ENCODE measurements around the gene OXT. TPM values are rescaled to one million over a fixed set of nuclear protein-coding genes. Genes with fewer than 3 reads are reported as not detected.

The OXT gene
- total RNA-seq = not detected in 2 replicates

GRCh38 chr20:3071610-3072529 is at the start of gene OXT:
Gene OXT, plus strand, starts transcription at chr20:3071620. Its CDS starts 36 bp downstream, at chr20:3071656.

DNA sequence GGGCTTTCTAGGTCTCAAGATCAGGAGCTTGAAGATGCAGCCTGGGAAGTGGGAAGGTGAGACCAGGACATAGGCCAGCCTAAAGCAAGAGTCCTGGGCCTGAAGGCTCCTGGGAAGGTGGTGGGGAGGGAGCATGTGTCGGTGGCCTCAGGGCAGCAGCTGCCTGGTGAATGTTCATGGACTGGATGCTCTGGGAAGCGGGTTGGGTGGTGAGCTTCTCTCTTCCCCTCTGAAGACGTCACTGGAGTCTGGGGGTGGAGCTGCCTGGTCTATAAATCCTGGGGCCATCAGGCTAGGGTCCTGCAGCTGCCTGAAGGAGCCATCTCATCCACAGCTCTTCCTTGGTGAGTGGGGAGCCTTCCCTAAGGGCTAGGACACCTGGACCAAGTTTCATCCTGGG is 28.1 kb upstream of the OXT start, which contains the start of gene GNRH2:
TSS of gene GNRH2 (plus strand) at position 301 of the 400 bp plus-strand sequence. CDS start 793 bp downstream, outside the sequence.

GRCh38 chr20:3045816-3046676 is 25.4 kb upstream of the OXT start, which contains the start of gene MRPS26:
Gene MRPS26, plus strand, starts transcription at chr20:3046052. Its CDS starts 17 bp downstream, at chr20:3046069.

GRCh38 chr20:3084283-3084985 is 13.0 kb downstream of the OXT start, which contains the start of gene AVP:
Gene AVP, minus strand, starts transcription at chr20:3084724. Its CDS starts 50 bp downstream, at chr20:3084674.

Other genes starting within 250 kb of the OXT start
- 22.8 and 35.8 TPM in 2 replicates for gene PCED1A, start 231.0 kb upstream of the OXT start, total RNA-seq
- gene VPS16, start 230.9 kb upstream of the OXT start, total RNA-seq = 44.5 and 52.9 TPM in 2 replicates
- 25.1 and 30.2 TPM in 2 replicates for gene PTPRA, start 198.1 kb upstream of the OXT start, total RNA-seq
- gene GNRH2, start 28.0 kb upstream of the OXT start, total RNA-seq = 0.28 TPM in 1 of 2 replicates, not detected in the other
- gene MRPS26, start 25.6 kb upstream of the OXT start, total RNA-seq = 35.5 and 56.7 TPM in 2 replicates
- gene AVP, start 13.1 kb downstream of the OXT start, total RNA-seq = not detected in 2 replicates
- gene FASTKD5, start 88.2 kb downstream of the OXT start, total RNA-seq = 9.0 and 15.7 TPM in 2 replicates
- 2.5 TPM in 2 replicates for gene UBOX5, start 88.2 kb downstream of the OXT start, total RNA-seq
- 3.8 and 8.2 TPM in 2 replicates for gene LZTS3, start 101.9 kb downstream of the OXT start, total RNA-seq
- 34.7 and 41.2 TPM in 2 replicates for gene DDRGK1, start 133.1 kb downstream of the OXT start, total RNA-seq
- gene ITPA, start 137.9 kb downstream of the OXT start, total RNA-seq = 21.4 and 53.7 TPM in 2 replicates
- 0.38 and 0.85 TPM in 2 replicates for gene SLC4A11, start 167.6 kb downstream of the OXT start, total RNA-seq